ENCODE results near the gene CLEC4C. TPM values are rescaled to one million over a fixed set of nuclear protein-coding genes. Genes with fewer than 3 reads are reported as not detected.

The CLEC4C gene
- total and polyA plus RNA-seq, 2 donors from 2014 or later = not detected

GRCh38 chr12:7709969-7710675 is 37.1 kb downstream of the CLEC4C start:
- no peak overlapping the region for H3K9ac ChIP-seq (ENCODE audit: low read length in 3 of 3)
- no peak overlapping the region for H3K27ac ChIP-seq (ENCODE audit: low read depth in 2 of 2, low read length in 2 of 2)
- H3K27me3 ChIP-seq (ENCODE audit: control insufficient read depth, insufficient read depth, low read length) = no peaks in the 10 kb centered on the region
- intact Hi-C loops (cut with DNase I) = no loop called here
- no peaks in the 10 kb centered on the region for H3K9me3 ChIP-seq (ENCODE audit: control insufficient read depth in 2 of 3, insufficient read depth in 1 of 3, low read length in 3 of 3)
- DNase-seq (no peak), FAIRE-seq (no peak)
- TF ChIP-seq CTCF (IDR thresholded peaks at IDR 0.05; ENCODE audit: borderline replicate concordance, extremely low read depth, insufficient read depth) = no peak
- no peaks in the 10 kb centered on the region for H3K4me1 ChIP-seq (ENCODE audit: control insufficient read depth in 2 of 3, insufficient read depth in 2 of 3, low read depth in 1 of 3, low read length in 3 of 3)
- no peaks in the 10 kb centered on the region for H3K36me3 ChIP-seq (ENCODE audit: control insufficient read depth in 2 of 3, insufficient read depth in 3 of 3, low read length in 3 of 3)
- no peak overlapping the region for H3K4me3 ChIP-seq (ENCODE audit: low read length in 3 of 3)

DNA sequence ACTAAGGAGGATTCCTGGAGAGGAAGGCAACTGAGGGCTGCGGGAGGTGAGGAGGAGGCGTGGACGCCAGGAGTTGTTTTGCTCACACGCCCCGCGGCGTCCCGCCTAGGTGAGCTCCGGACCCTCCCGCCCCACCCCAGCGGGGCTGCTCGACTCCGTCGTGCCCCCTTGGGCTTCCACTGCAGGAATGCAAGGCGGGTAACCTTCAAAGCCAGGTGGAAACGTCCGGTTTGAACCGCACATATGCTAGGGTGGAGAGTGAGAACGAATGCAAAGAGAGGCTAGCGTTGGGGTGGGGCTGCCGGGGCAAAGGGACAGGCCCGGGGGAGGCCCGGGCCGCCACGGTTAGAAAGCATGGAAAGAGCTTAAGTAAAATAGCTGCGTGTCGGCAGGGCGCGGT is 41.3 kb downstream of the CLEC4C start:
- no peaks in the 10 kb centered on the region for H3K4me1 ChIP-seq (ENCODE audit: control insufficient read depth in 2 of 3, insufficient read depth in 2 of 3, low read depth in 1 of 3, low read length in 3 of 3)
- no peak for FAIRE-seq
- no peaks in the 10 kb centered on the region for H3K27me3 ChIP-seq (ENCODE audit: control insufficient read depth, insufficient read depth, low read length)
- no peak overlapping the region for H3K4me3 ChIP-seq (ENCODE audit: low read length in 3 of 3)
- no peak overlapping the region for H3K9ac ChIP-seq (ENCODE audit: low read length in 3 of 3)
- no peaks in the 10 kb centered on the region for H3K36me3 ChIP-seq (ENCODE audit: control insufficient read depth in 2 of 3, insufficient read depth in 3 of 3, low read length in 3 of 3)
- intact Hi-C loops (cut with DNase I) = no loop called here
- DNase-seq = no peak
- no peak overlapping the region for H3K27ac ChIP-seq (ENCODE audit: low read depth in 2 of 2, low read length in 2 of 2)
- no peak for TF ChIP-seq CTCF (IDR thresholded peaks at IDR 0.05; ENCODE audit: borderline replicate concordance, extremely low read depth, insufficient read depth)
- no peaks in the 10 kb centered on the region for H3K9me3 ChIP-seq (ENCODE audit: control insufficient read depth in 2 of 3, insufficient read depth in 1 of 3, low read length in 3 of 3)

- Histone ChIP-seq H3K4me3 (ENCODE audit: low read length in 3 of 3) (no peak within 1 kb of the TSS), H3K9ac (ENCODE audit: low read length in 3 of 3) (no peak within 1 kb of the TSS), H3K27ac (ENCODE audit: low read depth in 2 of 2, low read length in 2 of 2) (no peak within 1 kb of the TSS), H3K4me1 (ENCODE audit: control insufficient read depth in 2 of 3, insufficient read depth in 2 of 3, low read depth in 1 of 3, low read length in 3 of 3) (no peaks in the 10 kb centered on the region), H3K27me3 (ENCODE audit: control insufficient read depth, insufficient read depth, low read length) (no peaks in the 10 kb centered on the region), H3K9me3 (ENCODE audit: control insufficient read depth in 2 of 3, insufficient read depth in 1 of 3, low read length in 3 of 3) (no peaks in the 10 kb centered on the region), H3K36me3 (ENCODE audit: control insufficient read depth in 2 of 3, insufficient read depth in 3 of 3, low read length in 3 of 3) (no peaks in the 10 kb centered on the region)
- DNase-seq (peak in 3 of 5 donors; percentile 14 to 57 (median 26)), FAIRE-seq (no peak)
- no peak for TF ChIP-seq CTCF (IDR thresholded peaks at IDR 0.05; ENCODE audit: borderline replicate concordance, extremely low read depth, insufficient read depth)
- intact Hi-C loops (cut with DNase I) = no loop called here
Measured at GRCh38 chr12:7695566-7696197, 51.5 kb downstream of the CLEC4C start, which contains the start of gene GDF3. Gene GDF3, minus strand, starts transcription at chr12:7695775. Its CDS starts 47 bp downstream, at chr12:7695728.
